ENCODE results near the gene SPC24. TPM values are rescaled to one million over a fixed set of nuclear protein-coding genes. Genes with fewer than 3 reads are reported as not detected.

SPC24 gene
- total RNA-seq, 4 donors from 2014 or later = 0.24 to 1.1 (median 0.78) TPM; not detected in 1

GRCh38 chr19:11159598-11160439 is 4.2 kb upstream of the SPC24 start:
- no peak for DNase-seq
- no peak overlapping the region for H3K4me3 ChIP-seq (replicated peaks in 1 of 3)
- TF ChIP-seq POLR2A (IDR thresholded peaks at IDR 0.05) = no peak
- TF ChIP-seq CTCF (IDR thresholded peaks at IDR 0.05) = no peak
- no peaks in the 10 kb centered on the region for H3K27me3 ChIP-seq
- intact Hi-C loops (cut with DNase I) = no loop called here
- WGBS, 2 donors = 58 to 62% methylated on average over 16 of the region's 16 CpGs
- H3K36me3 ChIP-seq = no peaks in the 10 kb centered on the region
- no peaks in the 10 kb centered on the region for H3K9me3 ChIP-seq
- H3K27ac ChIP-seq = peak overlapping the region; percentile 15 to 94 (median 44)
- peaks cover 27 to 31% of the 10 kb centered on the region in 2 donors for H3K4me1 ChIP-seq

- Histone ChIP-seq H3K4me1 (peaks cover 27 to 29% of the 10 kb centered on the region in 2 donors), H3K36me3 (no peaks in the 10 kb centered on the region), H3K27me3 (no peaks in the 10 kb centered on the region), H3K9me3 (no peaks in the 10 kb centered on the region), H3K4me3 (replicated peaks in 1 of 3) (no peak overlapping the region), H3K27ac (no peak overlapping the region)
- no peak for DNase-seq
- WGBS, 2 donors = 33 to 38% methylated on average over 3 to 6 of the region's 6 CpGs
- no peak for TF ChIP-seq CTCF (IDR thresholded peaks at IDR 0.05)
- TF ChIP-seq POLR2A (IDR thresholded peaks at IDR 0.05) = no peak
- intact Hi-C loops (cut with DNase I) = no loop called here
These were observed 917 bp downstream of the SPC24 start for GRCh38 chr19:11154683-11155047.

GRCh38 chr19:11152318-11153062 is 3.1 kb downstream of the SPC24 start:
- H3K27me3 ChIP-seq = no peaks in the 10 kb centered on the region

GRCh38 chr19:11151181-11151580 is 4.4 kb downstream of the SPC24 start:
- DNase-seq = no peak
- Histone ChIP-seq H3K27ac (peak overlapping the region in 1 of 3 donors; percentile 55), H3K27me3 (no peaks in the 10 kb centered on the region), H3K4me3 (replicated peaks in 1 of 3) (no peak overlapping the region), H3K4me1 (peaks cover 7 to 11% of the 10 kb centered on the region in 2 donors), H3K36me3 (no peaks in the 10 kb centered on the region), H3K9me3 (no peaks in the 10 kb centered on the region)
- WGBS, 2 donors = 68 to 72% methylated on average over 7 of the region's 7 CpGs
- intact Hi-C loops (cut with DNase I) = no loop called here
- TF ChIP-seq POLR2A (IDR thresholded peaks at IDR 0.05) (no peak), CTCF (IDR thresholded peaks at IDR 0.05) (no peak)

More at GRCh38 chr19:11152318-11153062, 3.1 kb downstream of the SPC24 start:
- peaks cover 13 to 23% of the 10 kb centered on the region in 2 donors for H3K4me1 ChIP-seq
- no peaks in the 10 kb centered on the region for H3K9me3 ChIP-seq
- no peaks in the 10 kb centered on the region for H3K36me3 ChIP-seq
- WGBS, 2 donors = 77 to 82% methylated on average over 11 of the region's 11 CpGs
- intact Hi-C loops (cut with DNase I) = no loop called here
- peak in 1 of 2 donors; percentile 19 for DNase-seq
- no peak for TF ChIP-seq POLR2A (IDR thresholded peaks at IDR 0.05)
- TF ChIP-seq CTCF (IDR thresholded peaks at IDR 0.05) = no peak
- no peak overlapping the region for H3K4me3 ChIP-seq (replicated peaks in 1 of 3)
- peak overlapping the region in 2 of 3 donors; percentile 50 to 55 for H3K27ac ChIP-seq

- DNase-seq = no peak
- Histone ChIP-seq H3K36me3 (no peaks in the 10 kb centered on the region), H3K4me1 (peaks cover 12 to 16% of the 10 kb centered on the region in 2 donors), H3K9me3 (no peaks in the 10 kb centered on the region), H3K4me3 (replicated peaks in 1 of 3) (no peak overlapping the region), H3K27ac (no peak overlapping the region), H3K27me3 (no peaks in the 10 kb centered on the region)
- WGBS, 2 donors = 75 to 88% methylated on average over 13 to 14 of the region's 14 CpGs
- TF ChIP-seq POLR2A (IDR thresholded peaks at IDR 0.05) (no peak), CTCF (IDR thresholded peaks at IDR 0.05) (no peak)
- intact Hi-C loops (cut with DNase I) = no loop called here
These were observed 7.6 kb downstream of the SPC24 start for GRCh38 chr19:11148001-11148400.
